ENCODE data around the gene CCL17.

The CCL17 gene

GRCh38 chr16:57409065-57409464 lies 4.5 kb downstream of the CCL17 start:
- H3K4me3 ChIP-seq (ENCODE audit: low read length) = no peak overlapping the region
- no peak overlapping the region for H2AFZ ChIP-seq (ENCODE audit: low read depth, low read length)
- H3K4me2 ChIP-seq (ENCODE audit: low read length) = no peak overlapping the region
- H3K9me3 ChIP-seq (ENCODE audit: insufficient read depth, low read length) = no peaks in the 10 kb centered on the region
- TF ChIP-seq, protein P1, sequence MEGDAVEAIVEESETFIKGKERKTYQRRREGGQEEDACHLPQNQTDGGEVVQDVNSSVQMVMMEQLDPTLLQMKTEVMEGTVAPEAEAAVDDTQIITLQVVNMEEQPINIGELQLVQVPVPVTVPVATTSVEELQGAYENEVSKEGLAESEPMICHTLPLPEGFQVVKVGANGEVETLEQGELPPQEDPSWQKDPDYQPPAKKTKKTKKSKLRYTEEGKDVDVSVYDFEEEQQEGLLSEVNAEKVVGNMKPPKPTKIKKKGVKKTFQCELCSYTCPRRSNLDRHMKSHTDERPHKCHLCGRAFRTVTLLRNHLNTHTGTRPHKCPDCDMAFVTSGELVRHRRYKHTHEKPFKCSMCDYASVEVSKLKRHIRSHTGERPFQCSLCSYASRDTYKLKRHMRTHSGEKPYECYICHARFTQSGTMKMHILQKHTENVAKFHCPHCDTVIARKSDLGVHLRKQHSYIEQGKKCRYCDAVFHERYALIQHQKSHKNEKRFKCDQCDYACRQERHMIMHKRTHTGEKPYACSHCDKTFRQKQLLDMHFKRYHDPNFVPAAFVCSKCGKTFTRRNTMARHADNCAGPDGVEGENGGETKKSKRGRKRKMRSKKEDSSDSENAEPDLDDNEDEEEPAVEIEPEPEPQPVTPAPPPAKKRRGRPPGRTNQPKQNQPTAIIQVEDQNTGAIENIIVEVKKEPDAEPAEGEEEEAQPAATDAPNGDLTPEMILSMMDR (IDR thresholded peaks at IDR 0.05; ENCODE audit: low read depth, low read length) = no peak
- no peak for TF ChIP-seq EZH2phosphoT487 (IDR thresholded peaks at IDR 0.05; ENCODE audit: low read depth)
- no peaks in the 10 kb centered on the region for H4K20me1 ChIP-seq (ENCODE audit: insufficient read depth, low read length)
- no peaks in the 10 kb centered on the region for H3K79me2 ChIP-seq (ENCODE audit: low read length)
- H3K27ac ChIP-seq (ENCODE audit: low read length) = no peak overlapping the region
- H3K9ac ChIP-seq (ENCODE audit: low read length) = no peak overlapping the region
- H3K27me3 ChIP-seq (ENCODE audit: low read depth, low read length) = no peaks in the 10 kb centered on the region
- H3K4me1 ChIP-seq (ENCODE audit: low read length) = peaks cover 82% of the 10 kb centered on the region
- H3K36me3 ChIP-seq (replicated peaks; ENCODE audit: low read depth, low read length) = no peaks in the 10 kb centered on the region

GRCh38 chr16:57409870-57410587 lies 5.5 kb downstream of the CCL17 start:
- Histone ChIP-seq H2AFZ (ENCODE audit: low read depth, low read length) (no peak overlapping the region), H3K4me1 (ENCODE audit: low read length) (peaks cover 83% of the 10 kb centered on the region), H3K9me3 (ENCODE audit: insufficient read depth, low read length) (no peaks in the 10 kb centered on the region), H3K36me3 (replicated peaks; ENCODE audit: low read depth, low read length) (no peaks in the 10 kb centered on the region), H3K4me2 (ENCODE audit: low read length) (peak overlapping the region; percentile 61), H3K79me2 (ENCODE audit: low read length) (no peaks in the 10 kb centered on the region), H3K27ac (ENCODE audit: low read length) (peak overlapping the region; percentile 88), H3K4me3 (ENCODE audit: low read length) (no peak overlapping the region), H4K20me1 (ENCODE audit: insufficient read depth, low read length) (no peaks in the 10 kb centered on the region), H3K27me3 (ENCODE audit: low read depth, low read length) (no peaks in the 10 kb centered on the region), H3K9ac (ENCODE audit: low read length) (peak overlapping the region; percentile 73; the same call in 1 of the 2 replicates)
- no peak for TF ChIP-seq EZH2phosphoT487 (IDR thresholded peaks at IDR 0.05; ENCODE audit: low read depth)
- TF ChIP-seq, protein P1 (IDR thresholded peaks at IDR 0.05; ENCODE audit: low read depth, low read length) = peak; percentile 14

DNA sequence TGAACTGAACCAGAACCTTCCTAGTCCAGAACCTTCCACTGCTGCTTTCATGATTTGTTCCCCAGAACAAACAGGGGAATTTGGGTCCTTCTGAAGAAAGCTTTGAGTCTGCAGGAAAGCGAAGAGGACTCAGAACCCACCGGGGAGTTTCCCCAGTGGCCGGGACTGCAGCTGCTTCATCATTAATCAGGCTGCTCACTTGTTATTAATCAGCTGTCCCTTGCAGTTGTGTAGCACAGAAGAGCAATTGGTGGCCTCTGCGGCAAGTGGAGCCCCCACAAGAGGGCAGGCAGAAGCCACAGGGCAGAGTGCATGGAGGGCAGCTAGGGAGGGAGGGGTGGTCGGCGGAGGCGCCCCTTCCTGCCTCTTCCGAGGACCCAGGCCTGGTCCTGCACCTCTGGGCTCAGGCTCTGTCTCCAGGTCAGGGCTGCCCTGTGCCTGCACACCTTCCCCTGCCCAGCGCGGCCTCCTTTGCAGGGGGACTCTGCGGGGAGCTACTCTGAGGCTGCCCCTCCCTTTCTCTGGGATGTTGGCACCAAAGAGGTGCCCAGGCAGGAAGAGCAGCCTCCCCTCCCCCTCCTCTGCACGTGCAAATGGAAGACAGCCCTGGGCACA lies 6.9 kb downstream of the CCL17 start:
- TF ChIP-seq EZH2phosphoT487 (IDR thresholded peaks at IDR 0.05; ENCODE audit: low read depth) = no peak
- TF ChIP-seq, protein P1 (IDR thresholded peaks at IDR 0.05; ENCODE audit: low read depth, low read length) = peak; percentile 30
- H3K4me2 ChIP-seq (ENCODE audit: low read length) = peak overlapping the region; percentile 61
- H3K79me2 ChIP-seq (ENCODE audit: low read length) = no peaks in the 10 kb centered on the region
- H2AFZ ChIP-seq (ENCODE audit: low read depth, low read length) = no peak overlapping the region
- no peaks in the 10 kb centered on the region for H3K36me3 ChIP-seq (replicated peaks; ENCODE audit: low read depth, low read length)
- H3K9ac ChIP-seq (ENCODE audit: low read length) = peak overlapping the region; percentile 73
- H3K4me3 ChIP-seq (ENCODE audit: low read length) = peak overlapping the region; percentile 56
- no peaks in the 10 kb centered on the region for H4K20me1 ChIP-seq (ENCODE audit: insufficient read depth, low read length)
- H3K27me3 ChIP-seq (ENCODE audit: low read depth, low read length) = no peaks in the 10 kb centered on the region
- H3K4me1 ChIP-seq (ENCODE audit: low read length) = peaks cover 87% of the 10 kb centered on the region
- peak overlapping the region; percentile 88 for H3K27ac ChIP-seq (ENCODE audit: low read length)
- H3K9me3 ChIP-seq (ENCODE audit: insufficient read depth, low read length) = no peaks in the 10 kb centered on the region

GRCh38 chr16:57412584-57412983 lies 8.0 kb downstream of the CCL17 start:
- no peaks in the 10 kb centered on the region for H3K36me3 ChIP-seq (replicated peaks; ENCODE audit: low read depth, low read length)
- no peaks in the 10 kb centered on the region for H3K9me3 ChIP-seq (ENCODE audit: insufficient read depth, low read length)
- H3K4me2 ChIP-seq (ENCODE audit: low read length) = peak overlapping the region; percentile 61
- no peaks in the 10 kb centered on the region for H3K79me2 ChIP-seq (ENCODE audit: low read length)
- H4K20me1 ChIP-seq (ENCODE audit: insufficient read depth, low read length) = no peaks in the 10 kb centered on the region
- H3K4me1 ChIP-seq (ENCODE audit: low read length) = peaks cover 84% of the 10 kb centered on the region
- H3K9ac ChIP-seq (ENCODE audit: low read length) = peak overlapping the region; percentile 73
- peak overlapping the region; percentile 56 for H3K4me3 ChIP-seq (ENCODE audit: low read length)
- peak overlapping the region; percentile 88 for H3K27ac ChIP-seq (ENCODE audit: low read length)
- no peaks in the 10 kb centered on the region for H3K27me3 ChIP-seq (ENCODE audit: low read depth, low read length)
- TF ChIP-seq, protein P1 (IDR thresholded peaks at IDR 0.05; ENCODE audit: low read depth, low read length) = no peak
- TF ChIP-seq EZH2phosphoT487 (IDR thresholded peaks at IDR 0.05; ENCODE audit: low read depth) = no peak
- H2AFZ ChIP-seq (ENCODE audit: low read depth, low read length) = no peak overlapping the region
